ENCODE data around the gene EIF3A.
A peak's percentile ranks its signal among the peaks of the same experiment; 100 is the strongest.

EIF3A gene

GRCh38 chr10:119080521-119081259 lies at the start of gene EIF3A:
Gene EIF3A, minus strand, starts transcription at chr10:119080817. Its CDS starts 141 bp downstream, at chr10:119080676.
- no peaks in the 10 kb centered on the region for H3K9me3 ChIP-seq (ENCODE audit: control insufficient read depth in 5 of 5, low read length in 5 of 5)
- peak within 1 kb of the TSS; percentile 78 to 98 (median 95) for H3K4me3 ChIP-seq (ENCODE audit: low read depth in 1 of 5, low read length in 5 of 5)
- peaks cover 7 to 43% (median 31%) of the 10 kb centered on the region in 5 donors for H3K4me1 ChIP-seq (ENCODE audit: control insufficient read depth in 5 of 5, insufficient read depth in 5 of 5, low read length in 5 of 5)
- no peaks in the 10 kb centered on the region for H3K36me3 ChIP-seq (ENCODE audit: control insufficient read depth in 5 of 5, insufficient read depth in 5 of 5, low read length in 5 of 5)
- peak within 1 kb of the TSS; percentile 99 for H3K27ac ChIP-seq (ENCODE audit: low read depth, low read length)
- peak within 1 kb of the TSS; percentile 97 to 100 (median 100) for H3K9ac ChIP-seq (ENCODE audit: low read length in 5 of 5)
- H3K27me3 ChIP-seq (ENCODE audit: control insufficient read depth in 5 of 5, insufficient read depth in 4 of 5, low read length in 5 of 5): no peaks in the 10 kb centered on the region

DNA sequence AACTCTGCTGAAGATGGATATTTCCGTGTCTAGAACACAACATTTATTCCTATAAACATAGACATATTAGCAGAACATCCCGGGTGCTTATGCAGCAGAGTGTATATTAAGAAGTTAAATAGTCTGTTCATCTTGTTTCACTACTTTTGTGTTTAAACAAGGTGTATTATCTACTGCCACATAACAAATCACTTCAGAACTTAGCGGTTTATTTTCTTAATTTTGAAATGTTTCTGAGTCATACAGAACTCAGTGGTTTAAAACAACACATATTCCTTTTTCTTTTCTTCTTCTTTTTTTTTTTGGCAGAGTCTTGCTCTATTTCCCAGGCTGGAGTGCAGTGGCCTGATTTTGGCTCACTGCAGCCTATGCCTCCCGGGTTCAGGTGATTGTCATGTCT lies 49.1 kb upstream of the EIF3A start:
- no peak overlapping the region for H3K27ac ChIP-seq (ENCODE audit: low read depth, low read length)
- H3K27me3 ChIP-seq (ENCODE audit: control insufficient read depth in 5 of 5, insufficient read depth in 4 of 5, low read length in 5 of 5): no peaks in the 10 kb centered on the region
- H3K4me3 ChIP-seq (ENCODE audit: low read depth in 1 of 5, low read length in 5 of 5): no peak overlapping the region
- no peak overlapping the region for H3K9ac ChIP-seq (ENCODE audit: low read length in 5 of 5)
- peaks cover 19 to 48% (median 37%) of the 10 kb centered on the region in 5 donors for H3K36me3 ChIP-seq (ENCODE audit: control insufficient read depth in 5 of 5, insufficient read depth in 5 of 5, low read length in 5 of 5)
- peaks cover 3 to 29% (median 23%) of the 10 kb centered on the region in 5 donors for H3K4me1 ChIP-seq (ENCODE audit: control insufficient read depth in 5 of 5, insufficient read depth in 5 of 5, low read length in 5 of 5)
- H3K9me3 ChIP-seq (ENCODE audit: control insufficient read depth in 5 of 5, low read length in 5 of 5): no peaks in the 10 kb centered on the region

DNA sequence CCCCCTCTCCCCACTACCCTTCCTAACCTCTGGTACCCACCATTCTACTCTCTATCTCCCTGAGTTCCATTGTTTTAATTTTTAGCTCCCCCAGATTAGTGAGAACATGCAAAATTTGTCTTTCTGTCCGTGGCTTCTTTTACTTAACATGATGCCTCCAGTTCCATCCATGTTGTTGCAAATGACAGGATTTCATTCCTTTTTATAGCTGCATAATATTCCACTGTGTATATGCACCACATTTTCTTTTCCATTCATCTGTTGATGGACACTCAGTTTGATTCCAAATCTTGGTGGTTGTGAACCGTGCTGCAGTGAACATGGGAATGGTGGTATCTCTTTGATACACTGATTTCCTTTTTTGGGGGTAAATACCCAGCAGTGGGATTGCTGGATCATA lies 45.3 kb upstream of the EIF3A start:
- Histone ChIP-seq H3K27ac (ENCODE audit: low read depth, low read length) (no peak overlapping the region), H3K4me3 (ENCODE audit: low read depth in 1 of 5, low read length in 5 of 5) (no peak overlapping the region), H3K9me3 (ENCODE audit: control insufficient read depth in 5 of 5, low read length in 5 of 5) (no peaks in the 10 kb centered on the region), H3K36me3 (ENCODE audit: control insufficient read depth in 5 of 5, insufficient read depth in 5 of 5, low read length in 5 of 5) (peaks cover 23 to 61% (median 44%) of the 10 kb centered on the region in 5 donors), H3K27me3 (ENCODE audit: control insufficient read depth in 5 of 5, insufficient read depth in 4 of 5, low read length in 5 of 5) (no peaks in the 10 kb centered on the region), H3K4me1 (ENCODE audit: control insufficient read depth in 5 of 5, insufficient read depth in 5 of 5, low read length in 5 of 5) (no peaks in the 10 kb centered on the region), H3K9ac (ENCODE audit: low read length in 5 of 5) (no peak overlapping the region)

DNA sequence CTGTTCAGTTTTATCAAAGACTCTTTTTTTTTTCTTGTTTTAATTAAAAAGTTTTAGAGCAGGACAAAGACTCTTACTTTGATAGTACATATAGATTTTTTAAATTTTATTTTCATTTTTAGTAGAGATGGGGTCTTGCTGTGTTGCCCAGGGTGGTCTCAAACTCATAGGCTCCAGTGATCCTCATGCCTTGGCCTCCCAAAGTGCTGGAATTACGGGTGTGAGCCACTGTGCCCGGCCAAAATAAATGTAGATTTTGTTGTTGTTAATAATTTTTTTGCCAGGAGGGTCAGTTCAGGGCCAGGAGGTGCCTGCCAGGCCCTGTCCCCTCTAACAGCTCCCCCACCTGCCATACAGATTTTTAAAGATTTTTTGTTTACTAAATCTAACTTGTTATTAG lies 40.3 kb upstream of the EIF3A start:
- Histone ChIP-seq H3K9me3 (ENCODE audit: control insufficient read depth in 5 of 5, low read length in 5 of 5) (no peaks in the 10 kb centered on the region), H3K4me1 (ENCODE audit: control insufficient read depth in 5 of 5, insufficient read depth in 5 of 5, low read length in 5 of 5) (peaks cover 0 to 18% (median 5%) of the 10 kb centered on the region in 5 donors), H3K9ac (ENCODE audit: low read length in 5 of 5) (no peak overlapping the region), H3K4me3 (ENCODE audit: low read depth in 1 of 5, low read length in 5 of 5) (no peak overlapping the region), H3K27me3 (ENCODE audit: control insufficient read depth in 5 of 5, insufficient read depth in 4 of 5, low read length in 5 of 5) (no peaks in the 10 kb centered on the region), H3K27ac (ENCODE audit: low read depth, low read length) (no peak overlapping the region), H3K36me3 (ENCODE audit: control insufficient read depth in 5 of 5, insufficient read depth in 5 of 5, low read length in 5 of 5) (peaks cover 17 to 67% (median 37%) of the 10 kb centered on the region in 5 donors)

DNA sequence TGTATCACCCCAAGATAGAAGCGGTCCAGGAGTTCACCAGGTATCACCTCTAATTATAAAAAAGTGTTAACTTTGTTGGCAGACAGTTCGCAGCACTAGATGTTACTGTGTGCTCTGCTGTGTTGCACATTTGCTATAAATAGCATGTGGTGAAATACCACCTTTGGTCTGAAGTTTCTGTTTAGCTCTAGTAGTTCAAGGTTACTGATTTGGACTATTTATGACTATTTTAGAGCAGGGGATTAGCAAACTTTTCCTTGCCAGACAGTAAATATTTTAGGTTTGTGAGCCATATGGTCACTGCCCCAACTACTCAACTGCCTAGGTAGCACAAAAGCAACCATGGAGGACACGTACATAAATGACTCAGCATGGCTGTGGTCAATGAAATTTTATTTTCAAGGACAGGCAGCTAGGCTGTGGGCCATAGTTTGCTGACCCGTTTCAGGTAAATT lies 39.8 kb upstream of the EIF3A start:
- H3K36me3 ChIP-seq (ENCODE audit: control insufficient read depth in 5 of 5, insufficient read depth in 5 of 5, low read length in 5 of 5): peaks cover 15 to 65% (median 35%) of the 10 kb centered on the region in 5 donors
- no peak overlapping the region for H3K9ac ChIP-seq (ENCODE audit: low read length in 5 of 5)
- H3K27ac ChIP-seq (ENCODE audit: low read depth, low read length): no peak overlapping the region
- H3K27me3 ChIP-seq (ENCODE audit: control insufficient read depth in 5 of 5, insufficient read depth in 4 of 5, low read length in 5 of 5): no peaks in the 10 kb centered on the region
- H3K4me3 ChIP-seq (ENCODE audit: low read depth in 1 of 5, low read length in 5 of 5): no peak overlapping the region
- peaks cover 0 to 19% (median 6%) of the 10 kb centered on the region in 5 donors for H3K4me1 ChIP-seq (ENCODE audit: control insufficient read depth in 5 of 5, insufficient read depth in 5 of 5, low read length in 5 of 5)
- H3K9me3 ChIP-seq (ENCODE audit: control insufficient read depth in 5 of 5, low read length in 5 of 5): no peaks in the 10 kb centered on the region

- Histone ChIP-seq H3K27me3 (ENCODE audit: control insufficient read depth in 5 of 5, insufficient read depth in 4 of 5, low read length in 5 of 5) (no peaks in the 10 kb centered on the region), H3K4me1 (ENCODE audit: control insufficient read depth in 5 of 5, insufficient read depth in 5 of 5, low read length in 5 of 5) (peaks cover 0 to 20% (median 8%) of the 10 kb centered on the region in 5 donors), H3K27ac (ENCODE audit: low read depth, low read length) (no peak overlapping the region), H3K4me3 (ENCODE audit: low read depth in 1 of 5, low read length in 5 of 5) (no peak overlapping the region), H3K9me3 (ENCODE audit: control insufficient read depth in 5 of 5, low read length in 5 of 5) (no peaks in the 10 kb centered on the region), H3K36me3 (ENCODE audit: control insufficient read depth in 5 of 5, insufficient read depth in 5 of 5, low read length in 5 of 5) (peaks cover 15 to 65% (median 34%) of the 10 kb centered on the region in 5 donors), H3K9ac (ENCODE audit: low read length in 5 of 5) (no peak overlapping the region)
These were observed 38.8 kb upstream of the EIF3A start for GRCh38 chr10:119119400-119119799.

DNA sequence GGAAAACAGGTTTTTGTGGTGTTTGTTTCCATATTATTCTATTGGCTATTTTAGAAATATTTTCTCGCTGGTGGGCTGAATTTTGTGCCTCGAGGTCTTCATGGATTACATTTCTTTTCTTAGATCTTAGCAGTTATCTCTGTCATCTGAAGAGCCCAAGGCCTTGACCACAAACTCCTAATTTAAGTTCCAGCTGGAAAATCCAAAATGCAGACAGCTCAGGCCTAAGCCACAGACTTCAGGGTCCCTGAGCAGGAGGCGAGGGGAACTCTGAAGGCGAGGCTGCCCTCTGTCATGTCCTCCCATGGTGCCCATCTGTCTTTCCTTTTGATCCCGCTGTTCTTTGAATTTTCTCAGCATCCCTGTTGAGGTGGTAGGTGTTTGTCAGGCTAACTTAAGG lies 37.6 kb upstream of the EIF3A start:
- Histone ChIP-seq H3K9ac (ENCODE audit: low read length in 5 of 5) (no peak overlapping the region), H3K27me3 (ENCODE audit: control insufficient read depth in 5 of 5, insufficient read depth in 4 of 5, low read length in 5 of 5) (no peaks in the 10 kb centered on the region), H3K27ac (ENCODE audit: low read depth, low read length) (no peak overlapping the region), H3K4me1 (ENCODE audit: control insufficient read depth in 5 of 5, insufficient read depth in 5 of 5, low read length in 5 of 5) (peaks cover 4 to 30% (median 18%) of the 10 kb centered on the region in 5 donors), H3K4me3 (ENCODE audit: low read depth in 1 of 5, low read length in 5 of 5) (no peak overlapping the region), H3K36me3 (ENCODE audit: control insufficient read depth in 5 of 5, insufficient read depth in 5 of 5, low read length in 5 of 5) (peaks cover 15 to 65% (median 34%) of the 10 kb centered on the region in 5 donors), H3K9me3 (ENCODE audit: control insufficient read depth in 5 of 5, low read length in 5 of 5) (no peaks in the 10 kb centered on the region)

GRCh38 chr10:119116326-119116951 lies 35.8 kb upstream of the EIF3A start:
- Histone ChIP-seq H3K4me3 (ENCODE audit: low read depth in 1 of 5, low read length in 5 of 5) (no peak overlapping the region), H3K27me3 (ENCODE audit: control insufficient read depth in 5 of 5, insufficient read depth in 4 of 5, low read length in 5 of 5) (no peaks in the 10 kb centered on the region), H3K4me1 (ENCODE audit: control insufficient read depth in 5 of 5, insufficient read depth in 5 of 5, low read length in 5 of 5) (peaks cover 4 to 32% (median 18%) of the 10 kb centered on the region in 5 donors), H3K36me3 (ENCODE audit: control insufficient read depth in 5 of 5, insufficient read depth in 5 of 5, low read length in 5 of 5) (peaks cover 16 to 61% (median 31%) of the 10 kb centered on the region in 5 donors), H3K9ac (ENCODE audit: low read length in 5 of 5) (no peak overlapping the region), H3K27ac (ENCODE audit: low read depth, low read length) (peak overlapping the region; percentile 24), H3K9me3 (ENCODE audit: control insufficient read depth in 5 of 5, low read length in 5 of 5) (no peaks in the 10 kb centered on the region)

DNA sequence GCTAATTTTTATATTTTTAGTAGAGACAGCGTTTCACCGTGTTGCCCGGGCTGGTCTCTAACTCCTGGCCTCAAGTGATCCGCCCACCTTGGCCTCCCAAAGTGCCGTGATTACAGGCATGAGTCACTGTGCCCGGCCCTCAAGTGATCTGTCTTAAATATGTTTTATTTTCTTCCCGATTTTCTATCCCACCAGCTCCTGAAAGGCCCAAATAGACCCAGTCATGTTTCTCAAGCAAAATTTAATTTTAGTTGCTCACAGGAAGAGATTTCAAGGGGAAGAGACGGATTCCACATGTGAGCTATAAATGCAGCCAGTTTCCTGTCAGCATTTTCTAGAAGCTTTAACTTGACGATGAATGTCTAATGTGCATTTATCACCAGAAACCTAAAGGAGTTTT lies 35.3 kb upstream of the EIF3A start:
- H3K4me1 ChIP-seq (ENCODE audit: control insufficient read depth in 5 of 5, insufficient read depth in 5 of 5, low read length in 5 of 5): peaks cover 4 to 32% (median 18%) of the 10 kb centered on the region in 5 donors
- no peak overlapping the region for H3K4me3 ChIP-seq (ENCODE audit: low read depth in 1 of 5, low read length in 5 of 5)
- no peak overlapping the region for H3K9ac ChIP-seq (ENCODE audit: low read length in 5 of 5)
- no peaks in the 10 kb centered on the region for H3K9me3 ChIP-seq (ENCODE audit: control insufficient read depth in 5 of 5, low read length in 5 of 5)
- peaks cover 16 to 63% (median 31%) of the 10 kb centered on the region in 5 donors for H3K36me3 ChIP-seq (ENCODE audit: control insufficient read depth in 5 of 5, insufficient read depth in 5 of 5, low read length in 5 of 5)
- H3K27me3 ChIP-seq (ENCODE audit: control insufficient read depth in 5 of 5, insufficient read depth in 4 of 5, low read length in 5 of 5): no peaks in the 10 kb centered on the region
- peak overlapping the region; percentile 24 for H3K27ac ChIP-seq (ENCODE audit: low read depth, low read length)
